ENCODE measurements around the gene BNIP5. TPM values are rescaled to one million over a fixed set of nuclear protein-coding genes. Genes with fewer than 3 reads are reported as not detected.

The BNIP5 gene
- total RNA-seq, 6 experiments from 2014 or later = not detected

DNA sequence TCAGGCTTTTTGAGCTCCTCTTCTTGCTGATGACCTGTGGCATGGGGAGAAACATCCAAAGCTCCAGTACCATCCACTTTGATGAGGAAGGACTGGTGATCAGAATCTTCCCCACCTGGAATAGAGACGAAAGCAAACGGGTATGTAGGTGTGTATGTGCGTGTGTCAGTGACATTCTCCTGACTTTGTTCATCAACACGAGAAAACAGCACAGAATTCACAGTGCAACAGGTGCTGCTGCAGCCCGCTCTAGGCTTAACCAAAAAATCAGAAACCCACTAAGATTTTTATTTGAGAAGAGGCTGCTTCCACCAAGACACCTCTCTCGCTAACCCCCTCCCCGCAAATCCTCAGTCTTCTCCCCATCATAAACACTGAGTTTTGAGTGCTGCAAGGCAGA is 8.1 kb downstream of the BNIP5 start:
- Histone ChIP-seq H3K27me3 (no peaks in the 10 kb centered on the region), H3K4me3 (no peak overlapping the region), H3K9me3 (no peaks in the 10 kb centered on the region), H3K4me1 (no peaks in the 10 kb centered on the region), H3K36me3 (no peaks in the 10 kb centered on the region), H3K27ac (no peak overlapping the region)
- TF ChIP-seq, protein P1, sequence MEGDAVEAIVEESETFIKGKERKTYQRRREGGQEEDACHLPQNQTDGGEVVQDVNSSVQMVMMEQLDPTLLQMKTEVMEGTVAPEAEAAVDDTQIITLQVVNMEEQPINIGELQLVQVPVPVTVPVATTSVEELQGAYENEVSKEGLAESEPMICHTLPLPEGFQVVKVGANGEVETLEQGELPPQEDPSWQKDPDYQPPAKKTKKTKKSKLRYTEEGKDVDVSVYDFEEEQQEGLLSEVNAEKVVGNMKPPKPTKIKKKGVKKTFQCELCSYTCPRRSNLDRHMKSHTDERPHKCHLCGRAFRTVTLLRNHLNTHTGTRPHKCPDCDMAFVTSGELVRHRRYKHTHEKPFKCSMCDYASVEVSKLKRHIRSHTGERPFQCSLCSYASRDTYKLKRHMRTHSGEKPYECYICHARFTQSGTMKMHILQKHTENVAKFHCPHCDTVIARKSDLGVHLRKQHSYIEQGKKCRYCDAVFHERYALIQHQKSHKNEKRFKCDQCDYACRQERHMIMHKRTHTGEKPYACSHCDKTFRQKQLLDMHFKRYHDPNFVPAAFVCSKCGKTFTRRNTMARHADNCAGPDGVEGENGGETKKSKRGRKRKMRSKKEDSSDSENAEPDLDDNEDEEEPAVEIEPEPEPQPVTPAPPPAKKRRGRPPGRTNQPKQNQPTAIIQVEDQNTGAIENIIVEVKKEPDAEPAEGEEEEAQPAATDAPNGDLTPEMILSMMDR (IDR thresholded peaks at IDR 0.05) = no peak
- no peak for TF ChIP-seq POLR2A (IDR thresholded peaks at IDR 0.05)
- ATAC-seq (no peak), DNase-seq (no peak)
- WGBS (ENCODE audit: insufficient coverage, low coverage, low lambda C conversion rate, missing lambda C conversion rate) = 71% methylated on average over 6 of the region's 7 CpGs
- intact Hi-C loops (cut with DNase I) = no loop called here

DNA sequence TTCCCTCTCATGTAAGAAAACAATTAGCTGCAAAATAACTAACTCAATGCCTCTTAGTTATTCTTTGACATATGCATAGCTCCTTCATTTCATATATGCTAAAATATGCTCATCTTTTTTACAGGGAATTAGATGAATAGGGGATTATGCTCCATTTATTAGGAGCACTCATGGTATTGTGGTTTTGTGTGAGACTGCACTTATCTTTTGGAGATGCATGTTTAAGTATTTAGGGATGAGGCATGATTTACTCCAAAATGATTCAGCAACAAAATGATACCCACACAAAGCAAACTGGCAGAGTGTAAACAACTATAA is 8.8 kb downstream of the BNIP5 start:
- intact Hi-C loops (cut with DNase I) = no loop called here
- no peaks in the 10 kb centered on the region for H3K27me3 ChIP-seq
- H3K27ac ChIP-seq = no peak overlapping the region
- ATAC-seq (no peak), DNase-seq (no peak)
- H3K4me3 ChIP-seq = no peak overlapping the region
- H3K4me1 ChIP-seq = no peaks in the 10 kb centered on the region
- no peaks in the 10 kb centered on the region for H3K36me3 ChIP-seq
- H3K9me3 ChIP-seq = no peaks in the 10 kb centered on the region
- TF ChIP-seq POLR2A (IDR thresholded peaks at IDR 0.05) = no peak
- TF ChIP-seq, protein P1 (IDR thresholded peaks at IDR 0.05) = no peak

- Histone ChIP-seq H3K4me1 (no peaks in the 10 kb centered on the region), H3K9me3 (no peaks in the 10 kb centered on the region), H3K27me3 (no peaks in the 10 kb centered on the region), H3K27ac (no peak overlapping the region), H3K4me3 (no peak overlapping the region), H3K36me3 (no peaks in the 10 kb centered on the region)
- WGBS (ENCODE audit: insufficient coverage, low coverage, low lambda C conversion rate, missing lambda C conversion rate) = 35% methylated on average over 4 of the region's 6 CpGs
- DNase-seq = no peak
- ATAC-seq = no peak
- no peak for TF ChIP-seq POLR2A (IDR thresholded peaks at IDR 0.05)
- TF ChIP-seq, protein P1 (IDR thresholded peaks at IDR 0.05) = no peak
- intact Hi-C loops (cut with DNase I) = no loop called here
Measured at GRCh38 chr6:36327226-36327918, 9.3 kb downstream of the BNIP5 start.

DNA sequence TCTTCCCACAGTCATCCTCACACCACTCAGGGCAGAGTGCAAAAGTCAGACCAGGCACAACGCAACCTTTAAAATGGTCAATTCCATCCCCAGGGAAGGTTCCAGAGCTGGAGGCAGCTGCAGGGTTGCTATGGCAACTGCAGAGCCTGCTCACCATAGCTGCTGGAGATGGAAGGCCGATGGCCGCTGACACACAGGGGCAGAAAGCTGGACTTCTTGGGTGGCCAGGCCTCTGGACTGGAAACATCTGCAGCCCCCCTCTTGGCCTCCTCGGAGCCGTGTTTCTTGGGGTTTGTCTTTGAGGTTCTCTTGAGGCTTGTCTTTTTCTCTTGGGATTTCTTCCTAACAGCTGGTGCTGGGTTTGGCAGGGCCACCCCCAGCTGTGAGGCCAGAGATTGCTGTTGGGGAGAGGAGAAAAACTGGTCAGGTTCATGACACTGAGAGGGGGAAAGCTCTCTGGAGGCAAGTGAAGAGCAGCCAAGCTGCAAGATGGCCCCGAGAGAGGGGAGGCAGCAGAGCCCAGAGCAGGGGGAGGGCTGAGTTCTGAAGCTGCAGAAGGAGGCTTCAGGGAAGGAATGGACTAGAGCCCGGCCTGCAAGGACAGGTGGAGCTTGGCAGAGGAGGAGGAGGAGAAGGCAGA is 10.2 kb downstream of the BNIP5 start:
- no peaks in the 10 kb centered on the region for H3K27me3 ChIP-seq
- H3K36me3 ChIP-seq = no peaks in the 10 kb centered on the region
- H3K9me3 ChIP-seq = no peaks in the 10 kb centered on the region
- intact Hi-C loops (cut with DNase I) = no loop called here
- TF ChIP-seq, protein P1 (IDR thresholded peaks at IDR 0.05) = no peak
- no peak for TF ChIP-seq POLR2A (IDR thresholded peaks at IDR 0.05)
- no peaks in the 10 kb centered on the region for H3K4me1 ChIP-seq
- ATAC-seq = peak in 1 of 4 donors; percentile 10
- no peak for DNase-seq
- no peak overlapping the region for H3K27ac ChIP-seq
- no peak overlapping the region for H3K4me3 ChIP-seq
- 43% methylated on average over 3 of the region's 7 CpGs for WGBS (ENCODE audit: insufficient coverage, low coverage, low lambda C conversion rate, missing lambda C conversion rate)

Data from right lobe of liver (tissue), 6 donors.